ENCODE results near the gene DENND1B.

- TF ChIP-seq BHLHE40 (IDR thresholded peaks at IDR 0.05; ENCODE audit: low read depth, low read length): no peak
- TF ChIP-seq CTCF (IDR thresholded peaks at IDR 0.05): no peak
- TF ChIP-seq RAD21 (conservative IDR thresholded peaks at IDR 0.05 in 1 of 2, IDR thresholded peaks at IDR 0.05 in 1 of 2): no peak
- no peak for TF ChIP-seq E2F6 (IDR thresholded peaks at IDR 0.05; ENCODE audit: borderline replicate concordance, low read depth)
- TF ChIP-seq POLR2A (IDR thresholded peaks at IDR 0.05; ENCODE audit: low read length): no peak
- no peak for TF ChIP-seq CEBPB (IDR thresholded peaks at IDR 0.05)
- no peak for TF ChIP-seq RFX5 (IDR thresholded peaks at IDR 0.05)
- no peak for TF ChIP-seq MAFK (IDR thresholded peaks at IDR 0.05; ENCODE audit: partially characterized antibody)
- TF ChIP-seq TP53 (CRISPR knock-in tag; IDR thresholded peaks at IDR 0.05): no peak
- no peak for TF ChIP-seq EP300 (IDR thresholded peaks at IDR 0.05)
- no peak for TF ChIP-seq ELK1 (IDR thresholded peaks at IDR 0.05; ENCODE audit: low read depth, low read length)
- TF ChIP-seq REST (IDR thresholded peaks at IDR 0.05): no peak
- TF ChIP-seq CHD2 (IDR thresholded peaks at IDR 0.05; ENCODE audit: low read length, partially characterized antibody): no peak
- no peak for TF ChIP-seq ESRRA (IDR thresholded peaks at IDR 0.05; ENCODE audit: borderline replicate concordance, low read length)
Measured at GRCh38 chr1:197807216-197807615, 31.9 kb upstream of the DENND1B start.

Data from A549 (cell line).